ENCODE data around the gene MOCS3. TPM values are rescaled to one million over a fixed set of nuclear protein-coding genes. Genes with fewer than 3 reads are reported as not detected.

Gene MOCS3
- total RNA-seq, 1 donor from 2014 or later = 2.8 TPM

DNA sequence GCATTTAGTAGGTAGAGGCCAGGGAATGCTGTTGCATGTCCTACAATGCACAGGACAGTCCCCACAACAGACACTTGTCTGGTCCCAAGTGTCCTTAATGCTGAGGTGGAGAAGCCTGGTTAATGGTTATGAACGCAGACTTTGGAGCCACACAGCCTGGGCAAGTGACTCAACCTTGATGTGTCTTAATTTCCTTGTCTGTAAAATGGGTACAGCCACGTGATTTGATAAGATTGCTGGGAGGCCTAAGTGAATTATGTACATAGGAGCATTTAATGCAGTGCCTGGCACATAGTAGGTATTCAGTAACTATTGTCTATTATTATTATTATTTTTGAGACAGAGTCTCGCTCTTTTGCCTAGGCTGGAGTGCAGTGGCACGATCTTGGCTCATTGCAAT lies 52.9 kb downstream of the MOCS3 start:
- no peaks in the 10 kb centered on the region for H3K36me3 ChIP-seq
- no peaks in the 10 kb centered on the region for H3K4me1 ChIP-seq
- no peak overlapping the region for H3K4me3 ChIP-seq
- H3K9me3 ChIP-seq (replicated peaks) = no peaks in the 10 kb centered on the region
- no peak overlapping the region for H3K27ac ChIP-seq (replicated peaks)
- peaks cover 80% of the 10 kb centered on the region for H3K27me3 ChIP-seq (ENCODE audit: low read depth)
- intact Hi-C loops (cut with micrococcal nuclease) = no loop called here
- no peak for DNase-seq
- TF ChIP-seq, protein P1, sequence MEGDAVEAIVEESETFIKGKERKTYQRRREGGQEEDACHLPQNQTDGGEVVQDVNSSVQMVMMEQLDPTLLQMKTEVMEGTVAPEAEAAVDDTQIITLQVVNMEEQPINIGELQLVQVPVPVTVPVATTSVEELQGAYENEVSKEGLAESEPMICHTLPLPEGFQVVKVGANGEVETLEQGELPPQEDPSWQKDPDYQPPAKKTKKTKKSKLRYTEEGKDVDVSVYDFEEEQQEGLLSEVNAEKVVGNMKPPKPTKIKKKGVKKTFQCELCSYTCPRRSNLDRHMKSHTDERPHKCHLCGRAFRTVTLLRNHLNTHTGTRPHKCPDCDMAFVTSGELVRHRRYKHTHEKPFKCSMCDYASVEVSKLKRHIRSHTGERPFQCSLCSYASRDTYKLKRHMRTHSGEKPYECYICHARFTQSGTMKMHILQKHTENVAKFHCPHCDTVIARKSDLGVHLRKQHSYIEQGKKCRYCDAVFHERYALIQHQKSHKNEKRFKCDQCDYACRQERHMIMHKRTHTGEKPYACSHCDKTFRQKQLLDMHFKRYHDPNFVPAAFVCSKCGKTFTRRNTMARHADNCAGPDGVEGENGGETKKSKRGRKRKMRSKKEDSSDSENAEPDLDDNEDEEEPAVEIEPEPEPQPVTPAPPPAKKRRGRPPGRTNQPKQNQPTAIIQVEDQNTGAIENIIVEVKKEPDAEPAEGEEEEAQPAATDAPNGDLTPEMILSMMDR (IDR thresholded peaks at IDR 0.05; ENCODE audit: borderline replicate concordance) = no peak

DNA sequence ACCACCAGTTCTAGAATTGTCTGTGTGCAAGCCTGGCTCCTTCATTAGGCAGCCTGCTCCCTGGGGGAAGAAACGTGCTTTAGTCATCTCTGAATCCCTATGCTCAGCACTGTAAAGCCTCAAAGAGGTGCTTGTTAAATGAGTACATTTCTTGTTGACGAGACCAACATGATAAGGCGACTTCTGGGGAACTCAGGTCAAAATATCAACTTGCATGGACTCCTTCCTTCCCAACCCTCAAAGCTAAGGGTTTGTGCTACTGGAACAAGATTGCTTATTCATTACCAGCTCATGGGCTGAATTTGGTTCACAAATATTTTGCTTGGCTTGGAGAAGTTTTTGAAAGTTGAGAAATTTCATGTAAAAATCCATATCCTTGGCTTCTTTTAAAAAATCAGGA lies 53.7 kb downstream of the MOCS3 start:
- Histone ChIP-seq H3K36me3 (no peaks in the 10 kb centered on the region), H3K4me1 (no peaks in the 10 kb centered on the region), H3K27me3 (ENCODE audit: low read depth) (peaks cover 82% of the 10 kb centered on the region), H3K9me3 (replicated peaks) (no peaks in the 10 kb centered on the region), H3K27ac (replicated peaks) (no peak overlapping the region), H3K4me3 (no peak overlapping the region)
- TF ChIP-seq, protein P1 (IDR thresholded peaks at IDR 0.05; ENCODE audit: borderline replicate concordance) = no peak
- intact Hi-C loops (cut with micrococcal nuclease) = no loop called here
- no peak for DNase-seq

Other genes with a start within 250 kb of the MOCS3 start
- 3.4 TPM for gene PARD6B, start 227.2 kb upstream of the MOCS3 start, total RNA-seq
- gene BCAS4, start 163.8 kb upstream of the MOCS3 start, total RNA-seq = 2.1 TPM
- gene ADNP, start 27.4 kb upstream of the MOCS3 start, total RNA-seq = 27.3 TPM
- 44.9 TPM for gene DPM1, start 286 bp upstream of the MOCS3 start, total RNA-seq
- gene KCNG1, start 64.3 kb downstream of the MOCS3 start, total RNA-seq = 0.30 TPM

All from left ventricle myocardium inferior (tissue), 1 donor.